Left kidney (tissue), 2 donors: ENCODE results near the gene SMIM41. TPM values are rescaled to one million over a fixed set of nuclear protein-coding genes. Genes with fewer than 3 reads are reported as not detected.
"Not testable (repeated sequence)": the region's sequence is repeated elsewhere in the genome, so short reads cannot be mapped to it uniquely, and the experiment has no call there.

ENCODE experiments used
- DNase-seq: peaks from one replicate; pipeline ENCODE4 v3.0.0-alpha.2; 2013
- polyA plus RNA-seq: library from polyadenylated mRNA; unstranded; fragments of 120-200 nt; gene quantifications from one replicate; pipeline ENCODE4 v1.2.1, GENCODE V29; 2013; ENCODE audit not compliant: insufficient read length

The SMIM41 gene
- polyA plus RNA-seq, 1 donor = not detected

DNA sequence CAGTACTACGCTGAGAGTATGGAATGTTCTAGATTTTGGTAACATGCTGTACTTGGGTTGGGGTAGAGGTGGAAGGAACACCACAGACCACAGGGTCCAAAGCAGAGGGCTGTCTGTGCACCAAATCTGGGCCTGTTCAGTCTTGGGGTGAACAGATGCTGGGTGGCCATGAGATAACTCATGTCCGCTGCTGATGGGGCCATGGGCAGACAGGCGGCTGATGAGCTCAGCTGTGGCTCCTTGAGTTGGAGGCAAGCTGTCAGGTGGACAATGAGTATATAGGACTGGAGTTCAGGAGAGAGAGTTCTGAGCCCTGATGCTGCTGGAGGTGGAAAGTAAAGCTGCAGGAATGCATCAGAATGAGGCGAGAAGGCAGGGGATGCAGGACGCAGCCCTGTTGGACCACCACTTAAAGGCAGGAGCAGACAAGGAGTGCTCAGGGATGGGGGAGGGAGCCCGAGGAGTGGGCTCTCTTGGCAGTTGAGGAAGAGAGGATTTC is 6.2 kb downstream of the SMIM41 start:
- DNase-seq = no peak

DNA sequence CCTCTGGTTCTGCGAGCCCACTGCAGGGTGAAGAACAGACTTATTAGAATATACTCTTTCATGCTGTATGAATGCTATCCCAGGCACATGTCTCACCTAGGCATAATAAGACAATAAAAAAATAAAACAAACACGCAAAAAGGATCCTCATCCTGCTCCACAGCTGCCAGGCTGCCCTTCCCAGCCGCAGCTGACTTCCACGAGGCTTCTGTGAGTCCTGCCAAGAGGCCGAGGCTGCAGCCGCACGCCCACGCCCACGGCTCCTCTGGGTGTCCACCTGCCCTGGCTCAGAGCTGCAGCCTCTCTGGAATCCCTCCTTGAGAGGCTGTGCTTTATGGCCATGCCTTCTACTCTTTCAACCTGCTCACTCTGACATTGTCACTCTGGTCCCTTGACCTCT is 6.9 kb downstream of the SMIM41 start:
- DNase-seq = no peak

DNA sequence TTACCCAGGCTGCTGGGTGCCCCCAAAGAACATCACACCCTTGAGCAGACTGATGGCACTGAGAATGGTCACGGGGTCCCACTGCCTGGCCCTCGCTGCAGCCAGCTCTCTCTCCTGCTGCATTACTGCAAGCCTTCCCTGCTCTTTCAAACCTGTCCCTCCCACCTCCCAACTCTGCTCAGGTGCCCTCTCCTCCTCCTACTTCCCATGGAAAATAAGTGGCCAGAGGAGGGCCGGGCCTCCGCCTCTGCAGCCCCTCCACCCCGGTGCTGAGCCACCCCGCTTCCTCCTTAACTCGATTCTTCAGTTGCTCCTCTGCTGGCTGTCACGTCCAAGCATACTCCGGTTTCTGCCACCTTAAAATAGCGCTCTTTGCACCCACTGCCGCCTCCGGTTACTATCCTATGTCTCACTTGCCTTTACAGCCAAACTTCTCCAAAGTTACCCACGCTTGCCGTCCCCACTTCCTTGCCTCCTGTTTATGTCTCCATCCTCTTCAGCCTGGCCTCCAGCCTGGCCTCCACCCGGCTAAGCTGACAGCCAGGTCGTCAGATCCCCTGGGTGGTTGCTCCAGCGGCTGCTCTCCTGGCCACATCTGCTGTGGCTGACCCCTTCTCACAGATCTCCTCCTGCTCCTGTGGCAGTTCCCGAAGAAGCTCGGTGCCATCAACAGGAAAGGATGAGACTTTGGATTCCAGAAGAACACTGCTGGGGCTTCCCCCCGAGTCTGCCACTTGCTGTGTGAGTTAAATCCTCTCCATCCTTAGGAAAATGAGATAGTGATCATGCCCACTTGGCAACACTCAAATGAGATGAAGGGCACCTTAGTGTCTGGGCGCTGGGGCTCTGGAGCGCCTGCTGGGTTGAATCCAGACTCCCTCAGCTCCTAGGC is 7.7 kb downstream of the SMIM41 start:
- no peak for DNase-seq

DNA sequence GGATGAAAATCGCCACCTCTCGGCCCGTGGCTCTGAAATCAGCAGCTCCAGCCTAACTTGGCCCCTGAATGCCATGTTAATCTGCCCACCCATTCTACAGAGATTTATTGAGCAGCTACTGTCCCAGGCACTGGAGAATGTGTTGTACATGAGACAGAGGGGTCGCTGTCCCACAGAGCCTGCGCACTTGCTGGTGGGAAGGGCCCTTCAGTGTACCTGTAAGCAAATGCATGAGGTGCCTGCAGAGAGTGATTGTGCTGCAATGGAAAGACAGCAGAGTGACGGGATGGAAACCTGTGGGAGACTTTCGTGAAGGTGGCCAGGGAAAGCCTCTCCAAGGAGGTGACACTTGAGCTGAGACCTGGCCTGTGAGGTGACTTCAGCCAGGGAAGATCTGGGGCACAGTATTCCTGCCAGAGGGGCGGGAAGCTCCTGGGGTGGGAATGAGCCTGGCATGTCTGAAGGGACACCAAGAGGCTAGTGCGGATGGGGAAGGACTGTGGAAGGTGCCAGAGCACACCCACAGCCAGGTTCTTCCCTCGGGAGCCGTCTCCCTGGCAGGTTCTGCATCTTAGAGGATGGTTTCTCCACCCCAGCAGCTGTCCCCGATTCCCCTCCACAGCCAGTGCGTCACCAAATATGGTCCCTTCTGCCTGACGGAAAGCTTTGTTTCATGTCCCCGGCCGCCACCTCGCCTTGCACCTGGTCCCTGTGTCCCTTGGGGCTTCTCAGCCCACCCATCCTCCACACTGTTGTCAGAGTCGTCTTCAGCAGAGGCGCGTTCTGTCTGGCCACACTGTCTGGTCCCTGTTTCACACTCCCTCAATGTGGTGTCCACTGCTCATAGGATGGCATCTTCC is 8.7 kb downstream of the SMIM41 start:
- DNase-seq = no peak

DNA sequence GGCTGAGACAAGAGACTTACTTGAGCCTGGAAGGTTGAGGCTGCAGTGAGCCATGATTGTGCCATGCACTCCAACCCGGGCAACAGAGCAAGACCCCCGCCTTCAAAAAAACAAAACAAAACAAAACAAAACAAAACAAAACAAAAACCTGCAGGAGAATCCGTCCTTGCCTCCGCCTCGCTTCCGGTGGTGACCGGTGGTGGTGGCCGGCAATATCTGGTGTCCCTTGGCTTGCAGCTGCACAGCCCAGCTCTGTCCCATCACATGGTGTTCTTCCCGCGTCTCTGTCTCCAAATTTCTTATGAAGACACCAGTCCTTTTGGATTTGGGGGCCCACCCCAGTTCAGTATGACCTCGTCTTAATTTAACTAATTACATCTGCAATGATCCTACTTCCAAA is 10.0 kb downstream of the SMIM41 start:
- DNase-seq = no peak

DNA sequence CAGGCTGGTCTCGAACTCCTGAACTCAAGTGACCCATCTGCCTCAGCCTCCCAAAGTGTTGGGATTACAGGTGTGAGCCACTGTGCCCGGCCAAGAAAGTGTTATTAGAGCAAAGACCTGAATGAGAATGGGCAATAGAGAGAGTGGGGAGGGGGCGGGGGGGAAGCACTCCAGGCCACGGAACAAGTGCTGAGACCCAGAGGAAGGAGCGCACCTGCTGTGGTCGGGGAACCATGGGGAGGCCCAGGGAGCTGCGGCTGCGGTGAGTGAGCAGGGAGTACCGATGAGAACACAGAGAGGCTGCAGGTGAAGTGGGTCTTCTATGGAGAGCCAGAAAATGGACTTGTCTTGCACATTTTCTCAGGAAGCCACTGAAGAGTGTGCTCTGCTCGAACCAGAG is 10.8 kb downstream of the SMIM41 start:
- no peak for DNase-seq

DNA sequence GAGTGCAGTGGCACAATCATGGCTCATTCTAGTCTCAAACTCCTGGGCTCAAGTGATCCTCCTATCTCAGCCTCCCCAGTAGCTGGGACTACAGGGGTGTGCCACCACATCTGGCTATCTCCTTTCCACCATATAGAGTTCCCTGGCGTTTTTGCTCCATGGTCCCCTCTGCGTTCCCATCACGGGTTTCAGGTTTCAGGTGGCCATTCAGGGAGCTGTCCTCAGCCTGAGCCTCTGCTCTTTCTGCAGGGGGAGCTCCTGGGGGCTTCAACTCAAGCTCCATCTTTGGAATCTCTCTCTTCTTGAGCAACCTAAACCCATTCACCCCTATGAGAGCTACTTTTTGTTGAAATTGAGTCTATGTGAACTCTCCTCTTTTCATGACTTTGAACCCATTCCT is 11.6 kb downstream of the SMIM41 start:
- DNase-seq = no peak

DNA sequence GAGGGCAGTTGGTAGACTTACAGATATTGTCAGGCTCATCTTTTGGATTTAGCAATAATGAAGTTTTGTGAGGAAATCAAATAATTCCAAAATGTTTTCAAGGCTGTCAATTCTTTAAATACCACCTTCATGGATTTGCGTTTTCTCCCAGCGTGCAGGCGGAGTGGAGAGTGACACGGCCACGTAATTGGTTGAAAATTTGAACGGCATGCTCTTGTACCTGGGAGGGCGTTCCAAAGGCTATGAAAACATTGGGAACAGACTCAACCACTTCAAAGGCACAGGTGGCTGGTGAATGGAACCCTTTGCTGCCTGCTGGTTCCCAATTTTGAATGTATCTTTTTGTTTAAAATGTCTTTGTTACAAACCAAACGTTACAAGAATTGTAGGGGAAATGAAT is 12.4 kb downstream of the SMIM41 start:
- no peak for DNase-seq

DNA sequence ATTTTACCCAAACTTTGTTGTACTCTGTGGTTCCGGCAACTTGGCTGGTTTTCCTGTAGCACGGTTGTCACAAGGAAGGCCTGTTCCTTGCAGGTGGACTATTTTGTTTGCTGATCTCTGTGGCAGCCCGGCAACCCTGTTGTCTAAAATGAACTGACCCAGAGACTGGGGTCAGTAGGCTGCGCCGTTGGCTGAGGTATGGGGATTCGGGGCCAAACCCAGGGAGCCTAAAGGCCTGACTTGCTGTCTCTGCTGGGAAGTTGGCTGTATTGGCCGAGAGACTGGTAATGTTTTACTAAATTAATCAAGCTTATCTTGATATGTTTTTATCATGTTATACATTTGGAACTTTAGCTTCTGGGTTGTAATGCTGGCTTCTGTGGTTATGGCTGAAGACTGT is 13.8 kb downstream of the SMIM41 start:
- no peak for DNase-seq

DNA sequence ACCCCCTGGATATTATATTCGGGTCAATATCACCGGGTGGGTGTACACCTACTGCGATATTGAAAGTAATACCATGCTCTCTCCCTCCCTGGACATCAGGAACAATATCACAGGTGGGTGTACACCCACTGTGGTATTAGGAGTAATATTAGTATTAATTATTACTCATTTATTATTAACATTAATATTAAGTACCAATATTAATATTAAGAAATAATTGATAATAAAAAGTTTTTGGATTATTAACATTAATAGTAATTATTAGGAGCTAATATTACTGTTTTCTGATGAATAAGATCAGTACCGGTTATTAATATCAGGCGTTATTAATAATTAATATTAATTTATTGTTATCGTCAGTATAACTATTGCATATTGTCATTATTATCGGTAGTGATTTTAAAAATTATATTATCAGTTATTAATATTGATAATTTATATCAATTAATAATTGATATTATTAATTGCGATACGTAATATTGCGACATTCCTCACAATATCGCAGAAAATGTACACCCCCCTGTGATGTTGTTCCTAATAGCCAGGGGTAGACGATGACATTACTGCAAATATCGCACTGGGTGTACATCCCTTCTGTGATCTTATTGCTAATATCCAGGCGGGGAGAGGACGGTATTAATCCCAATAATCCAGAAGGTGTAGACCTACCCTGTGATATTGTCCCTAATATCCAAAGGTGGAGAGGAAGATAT is 17.0 kb downstream of the SMIM41 start:
- DNase-seq = no peak

DNA sequence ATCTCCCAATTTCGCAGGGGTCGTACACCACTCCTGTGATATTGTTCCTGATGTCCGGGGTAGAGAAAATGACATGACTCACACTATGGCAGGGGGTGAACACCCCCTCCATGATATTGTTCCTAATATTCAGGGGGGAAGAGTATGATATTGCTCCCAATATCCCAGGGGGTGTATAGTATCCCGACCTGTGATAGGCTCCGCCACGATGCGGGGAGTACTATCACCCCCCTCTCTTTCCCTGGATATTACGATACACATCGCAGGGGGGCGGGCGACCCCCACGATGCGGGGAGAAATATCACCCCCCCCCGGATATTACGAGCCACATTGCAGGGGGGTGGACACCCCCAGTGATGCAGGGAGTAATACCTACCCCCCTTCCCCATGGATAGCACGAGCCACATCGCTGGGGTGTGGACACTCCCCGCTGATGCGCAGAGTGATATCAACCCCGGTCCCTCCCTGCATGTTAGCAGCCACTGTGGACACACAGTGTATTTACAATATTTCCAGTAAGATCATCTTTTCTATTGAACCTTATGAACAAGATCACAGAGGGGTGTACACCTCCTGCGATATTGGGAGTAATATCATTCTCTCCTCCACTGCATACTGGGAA is 17.7 kb downstream of the SMIM41 start:
- no peak for DNase-seq

DNA sequence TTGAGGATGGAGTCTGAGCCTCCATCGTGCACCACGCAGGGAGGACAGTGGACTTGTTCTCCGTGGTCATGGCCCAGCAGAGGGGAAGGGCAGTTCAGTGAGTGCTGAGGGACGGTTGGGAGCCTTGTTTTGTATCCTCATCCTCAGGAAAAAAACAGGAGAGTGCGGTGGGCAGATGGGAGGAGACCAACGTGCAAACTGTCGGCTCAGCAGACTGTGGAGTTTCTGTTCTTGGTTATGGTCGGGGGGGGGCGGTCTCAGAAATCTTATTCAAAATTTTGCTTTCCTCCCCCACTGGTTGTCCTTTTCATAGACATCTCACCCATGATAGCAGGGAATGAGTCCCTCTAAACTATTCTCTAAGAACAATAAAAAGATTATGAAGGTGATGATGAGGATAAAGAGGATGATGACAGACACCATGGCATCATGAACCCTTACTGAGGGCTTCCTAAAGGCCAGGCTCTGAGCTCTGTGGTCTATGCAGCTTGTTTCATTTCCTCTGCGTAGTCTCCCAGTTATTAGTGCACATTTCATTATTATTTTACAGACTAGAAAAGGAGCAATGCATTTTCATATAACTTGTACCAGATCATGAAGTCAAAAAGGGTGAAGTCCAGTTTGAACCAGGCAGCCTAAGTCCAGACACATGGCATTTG is 25.1 kb downstream of the SMIM41 start:
- not testable (repeated sequence) for DNase-seq

DNA sequence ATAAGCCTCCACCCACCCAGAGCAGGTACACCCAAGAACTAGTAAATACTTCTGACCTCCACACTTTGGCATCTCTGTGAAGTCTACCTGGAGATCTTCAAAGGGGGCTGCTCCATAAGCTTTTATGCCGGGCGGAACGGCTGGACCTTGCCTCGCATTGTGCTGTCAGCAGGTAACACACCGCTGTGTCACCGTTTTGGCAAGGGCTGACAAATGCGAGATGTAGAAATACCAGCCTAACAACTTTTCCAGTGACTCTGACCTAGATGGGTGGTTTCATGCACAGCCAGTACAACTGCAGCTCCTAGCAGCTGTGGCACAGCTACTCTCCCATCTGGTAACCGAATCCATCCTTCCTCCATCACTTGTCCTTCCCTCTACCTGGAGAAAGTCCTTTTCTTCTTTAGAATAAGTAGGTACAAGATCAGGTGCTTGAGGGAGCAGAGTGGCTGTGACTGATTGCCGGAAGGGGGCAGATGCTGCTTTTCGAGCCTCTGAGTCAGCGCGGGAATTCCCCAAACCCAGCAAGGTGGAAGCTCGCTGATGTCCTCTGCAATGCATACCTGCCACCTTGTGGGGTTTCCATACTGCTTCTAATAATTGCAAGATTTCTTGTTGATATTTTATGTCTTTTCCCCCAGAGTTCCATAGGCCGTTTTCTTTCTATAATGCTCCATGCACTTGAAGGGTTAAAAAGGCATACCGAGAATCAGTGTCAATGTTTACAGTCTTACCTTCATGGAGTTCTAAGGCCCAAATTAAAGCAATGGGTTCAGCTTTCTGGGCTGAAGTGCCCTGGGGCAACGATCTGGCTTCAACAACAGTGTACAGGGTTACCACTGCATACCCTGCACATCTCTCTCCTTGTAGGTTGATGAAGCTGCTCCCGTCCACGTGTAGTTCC is 37.0 kb downstream of the SMIM41 start:
- not testable (repeated sequence) for DNase-seq

DNA sequence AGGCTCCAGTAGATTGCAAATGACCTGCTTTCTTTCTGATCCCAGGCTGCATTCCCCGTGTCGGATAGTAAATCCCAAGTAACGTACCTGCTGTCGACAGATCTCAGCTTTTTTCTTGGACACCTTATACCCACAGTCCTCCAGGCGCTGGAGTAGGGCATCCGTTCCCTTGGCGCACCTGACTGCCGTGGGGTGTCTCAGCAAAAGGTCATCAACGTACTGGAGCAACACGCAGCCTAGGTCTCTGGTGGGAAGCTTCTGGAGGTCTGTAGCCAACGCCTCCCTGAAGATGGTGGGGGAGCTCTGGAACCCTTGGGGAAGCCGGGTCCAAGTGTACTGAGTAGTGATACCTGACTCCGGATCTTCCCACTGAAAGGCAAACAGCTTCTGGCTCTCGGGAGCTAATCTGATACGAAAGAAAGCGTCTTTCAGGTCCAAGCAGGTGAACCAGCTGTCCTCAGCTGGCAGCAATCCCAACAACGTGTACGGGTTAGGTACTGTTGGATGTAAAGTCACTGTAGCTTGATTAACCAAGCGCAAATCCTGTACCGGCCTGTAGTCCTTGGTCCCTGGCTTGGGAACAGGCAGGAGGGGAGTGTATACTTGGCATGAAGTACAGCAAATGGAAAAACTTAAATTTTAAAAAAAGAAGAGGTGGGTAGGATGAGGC is 38.4 kb downstream of the SMIM41 start:
- not testable (repeated sequence) for DNase-seq

DNA sequence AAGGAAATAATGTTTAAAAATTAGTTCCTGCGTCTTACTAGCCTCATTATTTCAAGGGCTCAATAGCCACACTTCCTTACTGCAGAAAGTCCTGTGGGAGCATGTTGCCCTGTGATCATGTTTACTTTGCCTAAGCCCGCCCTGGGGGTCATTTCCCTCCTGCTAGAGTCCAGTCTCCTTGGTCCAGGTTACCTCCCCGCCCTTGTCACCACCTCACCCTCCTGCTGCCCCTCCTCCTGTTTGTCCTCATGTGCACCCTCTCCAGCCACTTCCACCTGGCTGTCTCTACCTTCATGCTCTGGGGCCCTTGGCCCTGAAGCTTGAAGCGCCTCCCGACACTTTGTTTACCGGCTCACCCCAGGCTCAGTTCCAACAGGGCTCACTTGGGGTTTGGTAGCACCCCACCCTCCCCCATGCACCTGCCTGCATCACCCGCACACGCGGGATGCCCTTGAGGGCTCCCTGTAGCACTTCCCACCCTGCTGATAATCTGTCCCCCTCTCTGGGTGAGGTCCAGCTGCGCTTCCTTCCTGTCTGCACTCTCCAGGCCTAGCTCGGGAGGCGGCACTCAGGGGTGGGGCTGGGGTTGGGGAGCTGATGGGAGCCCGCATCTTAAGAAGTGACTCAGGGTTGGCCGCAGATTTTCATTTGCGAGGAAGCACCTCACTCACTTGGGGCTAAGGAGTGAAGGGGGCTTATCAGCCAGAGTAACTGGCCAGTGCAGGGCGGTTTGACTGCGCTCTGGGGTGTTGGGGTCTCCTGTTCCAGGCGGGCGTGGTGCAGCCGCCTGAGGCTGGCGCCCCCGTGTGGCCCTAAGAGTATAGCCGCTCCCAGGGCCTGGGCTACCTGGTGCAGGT is 40.1 kb downstream of the SMIM41 start:
- DNase-seq = no peak

DNA sequence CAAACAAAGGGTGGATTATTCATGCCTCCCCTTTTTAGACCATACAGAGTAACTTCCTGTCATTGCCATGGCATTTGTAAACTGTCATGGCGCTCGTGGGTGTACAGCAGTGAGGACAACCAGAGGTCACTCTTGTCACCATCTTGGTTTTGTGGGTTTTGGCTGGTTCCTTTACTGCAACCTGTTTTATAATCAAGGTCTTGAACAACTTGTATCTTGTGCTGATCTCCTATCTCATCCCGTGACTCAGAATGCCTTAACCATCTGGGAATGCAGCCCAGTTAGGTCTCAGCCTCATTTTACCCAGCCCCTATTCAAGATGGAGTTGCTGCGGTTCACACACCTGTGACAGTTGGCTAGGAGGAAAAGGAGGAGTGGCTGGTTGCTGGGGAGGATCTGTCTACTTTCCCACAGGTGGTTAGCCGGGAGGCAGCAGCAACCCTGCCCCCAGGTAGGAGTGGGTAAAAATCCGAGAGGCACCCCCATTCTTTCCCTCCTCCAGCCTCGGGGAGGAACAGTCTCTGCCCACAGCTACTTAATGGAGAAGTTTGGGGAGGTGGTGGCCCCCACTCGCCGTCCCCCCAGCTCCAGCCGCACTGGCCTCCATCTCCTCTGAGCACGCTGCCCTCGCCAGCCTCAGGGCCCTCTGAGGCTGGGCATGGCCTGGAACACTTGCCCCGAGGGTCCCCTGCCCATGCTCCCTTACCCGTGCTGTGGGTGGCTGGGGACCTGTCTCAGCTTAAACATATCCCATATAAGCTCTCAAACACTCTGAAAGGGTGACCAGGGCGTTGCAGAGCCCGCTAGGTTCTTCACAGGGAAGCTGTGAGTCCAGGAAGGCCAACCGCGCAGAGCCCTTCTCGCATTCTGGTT is 41.7 kb downstream of the SMIM41 start:
- no peak for DNase-seq

DNA sequence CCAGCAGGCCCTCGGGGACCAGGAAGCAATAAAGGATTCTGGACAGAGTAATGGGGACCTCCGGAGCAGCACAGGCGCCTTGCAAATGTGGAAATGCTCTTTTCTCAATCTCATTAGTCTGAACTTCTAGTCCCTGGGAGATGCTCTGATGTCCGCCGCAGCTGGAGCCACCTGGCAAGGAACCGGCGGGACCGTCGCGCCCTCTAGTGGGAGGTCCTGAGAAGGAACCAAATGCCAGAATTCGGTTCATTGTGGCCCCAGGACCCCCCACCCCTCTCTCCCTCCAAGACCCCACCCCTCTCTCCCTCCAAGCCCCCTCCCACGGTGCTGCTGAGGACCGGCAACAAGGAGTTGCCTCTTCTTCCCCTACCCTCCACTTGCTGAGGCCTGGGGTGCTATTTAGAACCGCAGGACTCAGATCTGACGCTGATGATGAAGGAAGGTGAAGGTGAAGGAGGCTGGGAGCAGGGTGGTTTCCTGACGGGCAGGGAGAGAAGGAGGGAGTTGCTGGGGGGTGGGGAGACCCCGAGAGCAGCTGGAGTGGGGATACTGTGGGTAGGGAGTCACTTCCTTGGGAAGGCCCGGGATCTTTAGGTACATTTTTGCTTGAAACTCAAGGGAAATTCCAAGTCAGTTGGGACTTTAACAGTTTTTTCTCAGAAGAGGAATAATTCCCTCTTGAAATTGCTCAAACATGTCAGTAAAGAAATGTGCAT is 42.5 kb downstream of the SMIM41 start:
- DNase-seq = peak; percentile 68
